ENCODE results near the gene TM4SF4.

Gene TM4SF4

GRCh38 chr3:149548669-149549065 lies 74.2 kb downstream of the TM4SF4 start:
- Histone ChIP-seq H3K4me3 (ENCODE audit: low read length) (no peak overlapping the region), H3K27ac (ENCODE audit: low read length) (no peak overlapping the region), H3K4me2 (ENCODE audit: low read length) (no peak overlapping the region)

GRCh38 chr3:149551500-149551899 lies 77.0 kb downstream of the TM4SF4 start:
- Histone ChIP-seq H3K27me3 (ENCODE audit: low read depth, low read length) (peaks cover 11% of the 10 kb centered on the region; the same call in 1 of the 2 replicates), H3K9me3 (ENCODE audit: insufficient read depth, low read length) (no peaks in the 10 kb centered on the region), H3K79me2 (ENCODE audit: low read length) (no peaks in the 10 kb centered on the region), H4K20me1 (ENCODE audit: insufficient read depth, low read length) (no peaks in the 10 kb centered on the region), H3K36me3 (replicated peaks; ENCODE audit: low read depth, low read length) (no peaks in the 10 kb centered on the region), H3K27ac (ENCODE audit: low read length) (no peak overlapping the region), H3K4me1 (ENCODE audit: low read length) (no peaks in the 10 kb centered on the region), H3K4me3 (ENCODE audit: low read length) (no peak overlapping the region), H3K9ac (ENCODE audit: low read length) (no peak overlapping the region), H2AFZ (ENCODE audit: low read depth, low read length) (no peak overlapping the region), H3K4me2 (ENCODE audit: low read length) (no peak overlapping the region)
- TF ChIP-seq EZH2phosphoT487 (IDR thresholded peaks at IDR 0.05; ENCODE audit: low read depth) (no peak), CTCF (IDR thresholded peaks at IDR 0.05; ENCODE audit: low read depth, low read length) (no peak)

More at GRCh38 chr3:149548669-149549065, 74.2 kb downstream of the TM4SF4 start:
- Histone ChIP-seq H3K36me3 (replicated peaks; ENCODE audit: low read depth, low read length) (no peaks in the 10 kb centered on the region), H3K9me3 (ENCODE audit: insufficient read depth, low read length) (no peaks in the 10 kb centered on the region), H3K4me1 (ENCODE audit: low read length) (no peaks in the 10 kb centered on the region), H3K27me3 (ENCODE audit: low read depth, low read length) (peaks cover 8% of the 10 kb centered on the region; the same call in 1 of the 2 replicates), H3K9ac (ENCODE audit: low read length) (no peak overlapping the region), H3K79me2 (ENCODE audit: low read length) (no peaks in the 10 kb centered on the region), H2AFZ (ENCODE audit: low read depth, low read length) (no peak overlapping the region), H4K20me1 (ENCODE audit: insufficient read depth, low read length) (no peaks in the 10 kb centered on the region)
- TF ChIP-seq EZH2phosphoT487 (IDR thresholded peaks at IDR 0.05; ENCODE audit: low read depth): no peak
- no peak for TF ChIP-seq CTCF (IDR thresholded peaks at IDR 0.05; ENCODE audit: low read depth, low read length)

GRCh38 chr3:149552700-149553099 lies 78.2 kb downstream of the TM4SF4 start:
- H2AFZ ChIP-seq (ENCODE audit: low read depth, low read length): no peak overlapping the region
- H3K9me3 ChIP-seq (ENCODE audit: insufficient read depth, low read length): no peaks in the 10 kb centered on the region
- H3K27me3 ChIP-seq (ENCODE audit: low read depth, low read length): peaks cover 11% of the 10 kb centered on the region; the same call in 1 of the 2 replicates
- no peaks in the 10 kb centered on the region for H3K36me3 ChIP-seq (replicated peaks; ENCODE audit: low read depth, low read length)
- H3K4me2 ChIP-seq (ENCODE audit: low read length): no peak overlapping the region
- H3K79me2 ChIP-seq (ENCODE audit: low read length): no peaks in the 10 kb centered on the region
- H3K4me1 ChIP-seq (ENCODE audit: low read length): no peaks in the 10 kb centered on the region
- TF ChIP-seq CTCF (IDR thresholded peaks at IDR 0.05; ENCODE audit: low read depth, low read length) (no peak), EZH2phosphoT487 (IDR thresholded peaks at IDR 0.05; ENCODE audit: low read depth) (no peak)
- no peaks in the 10 kb centered on the region for H4K20me1 ChIP-seq (ENCODE audit: insufficient read depth, low read length)
- H3K27ac ChIP-seq (ENCODE audit: low read length): no peak overlapping the region
- no peak overlapping the region for H3K4me3 ChIP-seq (ENCODE audit: low read length)
- no peak overlapping the region for H3K9ac ChIP-seq (ENCODE audit: low read length)
